ENCODE data around the gene INA. TPM values are rescaled to one million over a fixed set of nuclear protein-coding genes. Genes with fewer than 3 reads are reported as not detected.
A peak's percentile ranks its signal among the peaks of the same experiment; 100 is the strongest.

INA gene
- total RNA-seq, 1 donor from 2014 or later = 2.4 TPM

- no peaks in the 10 kb centered on the region for H3K9me3 Mint-ChIP-seq (ENCODE audit: unreplicated experiment)
- H3K4me1 Mint-ChIP-seq (ENCODE audit: unreplicated experiment) = peaks cover 14% of the 10 kb centered on the region
- DNase-seq (ENCODE audit: extremely low spot score, unreplicated experiment) = no peak
- H3K4me3 Mint-ChIP-seq (ENCODE audit: unreplicated experiment) = peak overlapping the region; percentile 67
- no peak overlapping the region for H3K27ac Mint-ChIP-seq (ENCODE audit: unreplicated experiment)
- H3K27me3 Mint-ChIP-seq (ENCODE audit: unreplicated experiment) = peaks cover 43% of the 10 kb centered on the region
- no peaks in the 10 kb centered on the region for H3K36me3 Mint-ChIP-seq (ENCODE audit: unreplicated experiment)
- no peak for TF ChIP-seq CTCF (IDR thresholded peaks at IDR 0.05)
Observed at GRCh38 chr10:103278862-103279298, 1.9 kb downstream of the INA start.

GRCh38 chr10:103280031-103280430 lies 3.1 kb downstream of the INA start:
- no peak for TF ChIP-seq CTCF (IDR thresholded peaks at IDR 0.05)
- H3K9me3 Mint-ChIP-seq (ENCODE audit: unreplicated experiment) = no peaks in the 10 kb centered on the region
- H3K4me3 Mint-ChIP-seq (ENCODE audit: unreplicated experiment) = no peak overlapping the region
- no peak for DNase-seq (ENCODE audit: extremely low spot score, unreplicated experiment)
- peaks cover 43% of the 10 kb centered on the region for H3K27me3 Mint-ChIP-seq (ENCODE audit: unreplicated experiment)
- no peak overlapping the region for H3K27ac Mint-ChIP-seq (ENCODE audit: unreplicated experiment)
- H3K4me1 Mint-ChIP-seq (ENCODE audit: unreplicated experiment) = peaks cover 11% of the 10 kb centered on the region
- no peaks in the 10 kb centered on the region for H3K36me3 Mint-ChIP-seq (ENCODE audit: unreplicated experiment)

GRCh38 chr10:103280506-103280905 lies 3.6 kb downstream of the INA start:
- TF ChIP-seq CTCF (IDR thresholded peaks at IDR 0.05) = no peak
- H3K9me3 Mint-ChIP-seq (ENCODE audit: unreplicated experiment) = no peaks in the 10 kb centered on the region
- H3K27ac Mint-ChIP-seq (ENCODE audit: unreplicated experiment) = no peak overlapping the region
- H3K36me3 Mint-ChIP-seq (ENCODE audit: unreplicated experiment) = no peaks in the 10 kb centered on the region
- no peak overlapping the region for H3K4me3 Mint-ChIP-seq (ENCODE audit: unreplicated experiment)
- H3K27me3 Mint-ChIP-seq (ENCODE audit: unreplicated experiment) = peaks cover 40% of the 10 kb centered on the region
- H3K4me1 Mint-ChIP-seq (ENCODE audit: unreplicated experiment) = peaks cover 11% of the 10 kb centered on the region
- no peak for DNase-seq (ENCODE audit: extremely low spot score, unreplicated experiment)

GRCh38 chr10:103281753-103282152 lies 4.8 kb downstream of the INA start:
- H3K27me3 Mint-ChIP-seq (ENCODE audit: unreplicated experiment) = peaks cover 30% of the 10 kb centered on the region
- H3K4me3 Mint-ChIP-seq (ENCODE audit: unreplicated experiment) = no peak overlapping the region
- TF ChIP-seq CTCF (IDR thresholded peaks at IDR 0.05) = no peak
- peaks cover 9% of the 10 kb centered on the region for H3K4me1 Mint-ChIP-seq (ENCODE audit: unreplicated experiment)
- no peaks in the 10 kb centered on the region for H3K36me3 Mint-ChIP-seq (ENCODE audit: unreplicated experiment)
- no peak for DNase-seq (ENCODE audit: extremely low spot score, unreplicated experiment)
- H3K27ac Mint-ChIP-seq (ENCODE audit: unreplicated experiment) = no peak overlapping the region
- H3K9me3 Mint-ChIP-seq (ENCODE audit: unreplicated experiment) = no peaks in the 10 kb centered on the region

- Mint-ChIP-seq H3K27me3 (ENCODE audit: unreplicated experiment) (peaks cover 34% of the 10 kb centered on the region), H3K4me3 (ENCODE audit: unreplicated experiment) (no peak overlapping the region), H3K27ac (ENCODE audit: unreplicated experiment) (no peak overlapping the region), H3K9me3 (ENCODE audit: unreplicated experiment) (no peaks in the 10 kb centered on the region), H3K4me1 (ENCODE audit: unreplicated experiment) (peaks cover 9% of the 10 kb centered on the region), H3K36me3 (ENCODE audit: unreplicated experiment) (no peaks in the 10 kb centered on the region)
- TF ChIP-seq CTCF (IDR thresholded peaks at IDR 0.05) = no peak
- DNase-seq (ENCODE audit: extremely low spot score, unreplicated experiment) = no peak
Observed at GRCh38 chr10:103282961-103283360, 6.0 kb downstream of the INA start.

All from osteocyte (in vitro differentiated cells).